Measurements from ENCODE around the gene LRRC45.

LRRC45 gene

GRCh38 chr17:81998691-81999438 is 24.2 kb upstream of the LRRC45 start:
- TF ChIP-seq EZH2 (IDR thresholded peaks at IDR 0.05) (no peak), FOXP2 (optimal IDR thresholded peaks at IDR 0.05; ENCODE audit: control extremely low read depth, extremely low read length, insufficient read depth) (no peak), POLR2AphosphoS5 (IDR thresholded peaks at IDR 0.05; ENCODE audit: borderline replicate concordance, low read depth, low read length) (no peak)
- no peaks in the 10 kb centered on the region for H3K36me3 ChIP-seq (ENCODE audit: insufficient read depth, low read length)
- no peak overlapping the region for H3K9ac ChIP-seq (ENCODE audit: insufficient read length)
- DNase-seq (ENCODE audit: low read depth, low spot score): no peak
- H3K9me3 ChIP-seq (ENCODE audit: low read depth, low read length): no peaks in the 10 kb centered on the region
- H3K27ac ChIP-seq: no peak overlapping the region
- no peak overlapping the region for H3K4me3 ChIP-seq

GRCh38 chr17:81999587-81999975 is 23.5 kb upstream of the LRRC45 start:
- Histone ChIP-seq H3K9me3 (ENCODE audit: low read depth, low read length) (no peaks in the 10 kb centered on the region), H3K4me3 (no peak overlapping the region), H3K27ac (no peak overlapping the region), H3K9ac (ENCODE audit: insufficient read length) (no peak overlapping the region), H3K36me3 (ENCODE audit: insufficient read depth, low read length) (no peaks in the 10 kb centered on the region)
- TF ChIP-seq EZH2 (IDR thresholded peaks at IDR 0.05) (no peak), FOXP2 (optimal IDR thresholded peaks at IDR 0.05; ENCODE audit: control extremely low read depth, extremely low read length, insufficient read depth) (no peak), POLR2AphosphoS5 (IDR thresholded peaks at IDR 0.05; ENCODE audit: borderline replicate concordance, low read depth, low read length) (no peak)
- no peak for DNase-seq (ENCODE audit: low read depth, low spot score)

DNA sequence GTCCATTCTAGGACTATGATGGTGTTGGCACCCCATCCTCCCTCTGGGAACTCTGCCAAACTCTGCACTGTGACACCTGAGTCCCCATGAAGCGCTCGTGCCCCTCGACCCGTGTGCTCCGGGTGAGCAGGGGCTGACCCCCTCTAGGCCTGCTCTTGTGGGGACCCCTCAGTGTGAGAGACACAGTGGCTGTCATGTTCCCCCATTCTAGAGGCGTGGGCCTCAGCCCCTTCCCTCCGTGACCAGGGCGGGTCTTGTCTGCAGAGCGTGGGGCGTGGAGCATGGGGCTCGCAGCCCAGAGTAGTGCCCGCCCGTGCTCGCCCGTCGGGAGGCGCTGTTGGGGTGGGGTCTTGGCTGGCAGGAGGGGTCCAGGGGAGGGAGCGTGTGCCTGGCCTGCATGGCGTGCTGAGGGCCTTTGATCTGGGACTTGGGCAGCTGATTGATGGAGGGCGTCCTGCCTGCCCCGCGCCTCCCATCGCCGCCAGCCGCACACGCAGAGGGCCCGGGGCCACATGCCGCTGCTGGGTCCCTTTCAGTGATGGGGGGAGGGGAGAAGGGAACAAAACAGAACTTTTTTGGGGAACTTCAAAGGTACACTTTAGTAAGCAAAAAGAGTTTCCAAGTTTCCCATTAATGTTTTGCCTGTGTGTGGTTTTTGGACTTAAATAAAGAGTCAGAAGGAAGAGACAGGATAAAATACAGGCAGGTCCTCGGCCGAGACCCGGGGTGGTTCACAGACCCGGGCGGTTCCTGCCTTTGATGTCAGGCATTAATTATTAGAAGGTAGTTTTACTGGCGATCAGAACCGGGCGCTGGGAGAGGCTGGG is 22.9 kb upstream of the LRRC45 start:
- no peak for TF ChIP-seq FOXP2 (optimal IDR thresholded peaks at IDR 0.05; ENCODE audit: control extremely low read depth, extremely low read length, insufficient read depth)
- no peak for TF ChIP-seq POLR2AphosphoS5 (IDR thresholded peaks at IDR 0.05; ENCODE audit: borderline replicate concordance, low read depth, low read length)
- TF ChIP-seq EZH2 (IDR thresholded peaks at IDR 0.05): no peak
- Histone ChIP-seq H3K27ac (no peak overlapping the region), H3K4me3 (no peak overlapping the region), H3K9ac (ENCODE audit: insufficient read length) (no peak overlapping the region), H3K36me3 (ENCODE audit: insufficient read depth, low read length) (no peaks in the 10 kb centered on the region), H3K9me3 (ENCODE audit: low read depth, low read length) (no peaks in the 10 kb centered on the region)
- DNase-seq (ENCODE audit: low read depth, low spot score): no peak

GRCh38 chr17:82000803-82001570 is 22.1 kb upstream of the LRRC45 start:
- H3K9ac ChIP-seq (ENCODE audit: insufficient read length): no peak overlapping the region

DNA sequence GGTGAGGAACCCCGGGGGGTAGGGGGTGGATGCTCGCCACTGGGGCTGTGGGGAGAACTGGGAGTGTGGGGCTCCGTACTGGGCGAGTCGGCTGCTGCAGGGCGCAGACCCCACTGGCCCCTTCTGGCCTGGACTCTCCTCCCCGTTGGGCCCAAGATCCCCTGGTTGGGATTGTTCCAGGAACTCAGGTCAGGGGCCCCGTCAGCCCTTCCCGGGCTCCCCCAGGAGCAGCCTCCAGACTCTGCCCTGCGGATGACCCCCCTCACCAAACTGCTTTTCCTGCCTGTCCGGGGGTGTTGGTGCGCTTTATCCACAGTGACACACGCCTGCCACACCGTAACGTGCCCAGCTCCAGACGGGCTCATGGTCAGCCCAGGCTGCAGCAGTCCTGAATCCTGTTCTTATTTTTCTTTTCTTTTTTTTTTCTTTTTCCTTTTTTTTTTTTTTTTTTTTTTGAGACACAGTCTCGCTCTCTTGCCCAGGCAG is 21.5 kb upstream of the LRRC45 start:
- H3K27ac ChIP-seq: no peak overlapping the region

More at GRCh38 chr17:82000803-82001570, 22.1 kb upstream of the LRRC45 start:
- TF ChIP-seq POLR2AphosphoS5 (IDR thresholded peaks at IDR 0.05; ENCODE audit: borderline replicate concordance, low read depth, low read length) (no peak), EZH2 (IDR thresholded peaks at IDR 0.05) (no peak), FOXP2 (optimal IDR thresholded peaks at IDR 0.05; ENCODE audit: control extremely low read depth, extremely low read length, insufficient read depth) (no peak)
- Histone ChIP-seq H3K4me3 (no peak overlapping the region), H3K27ac (no peak overlapping the region), H3K9me3 (ENCODE audit: low read depth, low read length) (no peaks in the 10 kb centered on the region), H3K36me3 (ENCODE audit: insufficient read depth, low read length) (no peaks in the 10 kb centered on the region)
- DNase-seq (ENCODE audit: low read depth, low spot score): no peak

DNA sequence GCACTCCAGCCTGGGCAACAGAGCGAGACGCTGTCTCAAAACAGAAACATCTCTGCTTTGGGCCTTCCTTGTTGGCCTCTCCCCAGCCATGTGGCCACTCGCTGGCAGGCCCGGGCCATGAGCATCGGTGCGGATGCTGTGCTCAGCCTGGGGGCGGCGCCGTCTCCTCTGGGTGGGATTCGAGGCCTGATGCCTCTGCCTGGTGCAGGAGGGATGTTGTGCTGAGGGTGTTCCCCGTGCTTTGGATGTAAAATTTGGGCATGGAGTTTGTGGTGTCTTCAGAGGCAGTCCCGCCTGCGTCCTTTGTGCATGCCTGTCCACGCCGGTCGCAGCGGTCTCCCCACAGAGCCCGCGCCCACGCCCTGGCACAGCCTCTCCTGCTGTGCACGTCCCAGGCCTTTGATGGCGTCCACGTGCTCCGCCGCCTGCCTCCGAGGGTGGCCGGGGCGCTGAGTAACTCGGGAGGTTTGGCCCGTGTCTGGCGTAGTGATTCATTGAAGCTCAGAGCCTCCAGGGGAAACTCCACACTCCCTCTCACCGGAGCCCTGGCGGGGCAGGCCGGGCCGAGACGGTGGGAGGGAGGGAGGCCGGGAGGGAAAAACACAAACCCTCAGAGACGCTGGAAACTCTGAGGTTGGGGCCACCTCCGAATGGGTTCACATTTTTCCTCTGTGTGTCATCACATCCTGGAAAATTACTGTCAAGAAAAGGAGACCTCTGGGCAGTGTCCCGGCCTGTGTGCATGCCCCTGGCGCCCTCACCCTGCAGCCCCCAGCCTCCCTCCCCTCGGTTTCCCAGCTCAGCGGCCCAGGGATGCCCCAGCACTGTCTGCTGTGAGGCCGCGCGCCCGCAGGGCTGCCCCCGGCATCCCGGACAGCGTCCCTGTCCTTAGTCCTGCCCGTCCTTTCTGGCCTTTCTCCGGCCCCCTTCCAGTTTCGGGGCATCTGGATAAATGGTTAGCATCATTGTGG is 19.4 kb upstream of the LRRC45 start:
- TF ChIP-seq EZH2 (IDR thresholded peaks at IDR 0.05) (no peak), POLR2AphosphoS5 (IDR thresholded peaks at IDR 0.05; ENCODE audit: borderline replicate concordance, low read depth, low read length) (no peak), FOXP2 (optimal IDR thresholded peaks at IDR 0.05; ENCODE audit: control extremely low read depth, extremely low read length, insufficient read depth) (no peak)
- Histone ChIP-seq H3K4me3 (no peak overlapping the region), H3K9me3 (ENCODE audit: low read depth, low read length) (no peaks in the 10 kb centered on the region), H3K9ac (ENCODE audit: insufficient read length) (no peak overlapping the region), H3K27ac (no peak overlapping the region), H3K36me3 (ENCODE audit: insufficient read depth, low read length) (no peaks in the 10 kb centered on the region)
- no peak for DNase-seq (ENCODE audit: low read depth, low spot score)

More for the DNA sequence above, 21.5 kb upstream of the LRRC45 start:
- H3K36me3 ChIP-seq (ENCODE audit: insufficient read depth, low read length): no peaks in the 10 kb centered on the region
- no peak overlapping the region for H3K4me3 ChIP-seq
- no peaks in the 10 kb centered on the region for H3K9me3 ChIP-seq (ENCODE audit: low read depth, low read length)
- no peak overlapping the region for H3K9ac ChIP-seq (ENCODE audit: insufficient read length)
- TF ChIP-seq EZH2 (IDR thresholded peaks at IDR 0.05) (no peak), FOXP2 (optimal IDR thresholded peaks at IDR 0.05; ENCODE audit: control extremely low read depth, extremely low read length, insufficient read depth) (no peak)
- no peak for DNase-seq (ENCODE audit: low read depth, low spot score)

All from SK-N-MC (cell line).